H1 (cell line): ENCODE measurements around the gene TNFAIP2. TPM values are rescaled to one million over a fixed set of nuclear protein-coding genes. Genes with fewer than 3 reads are reported as not detected.

Source experiments
- CTCF ChIA-PET: fragments of 300-600 bp; sonication (Branson Sonifier 250); formaldehyde crosslinking; loops from one replicate; lab custom pipeline; 2021; ENCODE audit not compliant: partially characterized antibody; lab: Charles Lee
- POLR2A ChIA-PET: fragments of 300-600 bp; sonication (Branson Sonifier 250); formaldehyde crosslinking; loops from one replicate; lab custom pipeline; 2021; ENCODE audit warnings: inconsistent platforms; ENCODE audit not compliant: partially characterized antibody; lab: Charles Lee
- DNase-seq, 2 experiments: peaks; one replicate each; pipeline versions ENCODE4 v3.0.0 to v3.0.0-alpha.2; 2010 to 2022; ENCODE audit warnings: low spot score in 2 of 2, low read depth in 1 of 2, mixed read lengths in 1 of 2
- FAIRE-seq: peaks from 2 replicates; lab custom pipeline; 2011; peaks lifted over from hg19 to GRCh38; lab: Jason Lieb, UNC
- H2AFZ ChIP-seq: 2 replicates; pipeline ENCODE4 v1.8.1; 2012; ENCODE audit warnings: low read length, inconsistent platforms
- H2AK5ac ChIP-seq: 2 replicates; pipeline ENCODE4 v1.6.1; 2013; ENCODE audit warnings: low read depth, low read length
- H2BK120ac ChIP-seq: replicated peaks from 2 replicates; pipeline ENCODE3; 2013; ENCODE audit warnings: low read depth, low read length, inconsistent platforms
- H2BK12ac ChIP-seq: 2 replicates; pipeline ENCODE4 v1.6.1; 2013; ENCODE audit warnings: low read depth, low read length
- H2BK15ac ChIP-seq: 2 replicates; pipeline ENCODE4 v1.6.1; 2013; ENCODE audit warnings: low read length
- H2BK20ac ChIP-seq: 2 replicates; pipeline ENCODE4 v1.6.1; 2013; ENCODE audit warnings: low read length
- H2BK5ac ChIP-seq: 2 replicates; pipeline ENCODE4 v1.6.1; 2013; ENCODE audit warnings: low read depth, low read length
- H3K14ac ChIP-seq: 2 replicates; pipeline ENCODE4 v1.6.1; 2013; ENCODE audit warnings: inconsistent platforms; ENCODE audit not compliant: insufficient read length
- H3K18ac ChIP-seq: 2 replicates; pipeline ENCODE4 v1.6.1; 2013; ENCODE audit warnings: low read length; ENCODE audit errors: extremely low read depth
- H3K23ac ChIP-seq: 2 replicates; pipeline ENCODE4 v1.6.1; 2013; ENCODE audit warnings: inconsistent platforms; ENCODE audit not compliant: insufficient read length
- H3K23me2 ChIP-seq: 2 replicates; pipeline ENCODE4 v1.6.1; 2013; ENCODE audit warnings: low read depth, low read length
- H3K27ac ChIP-seq: 2 replicates; pipeline ENCODE4 v1.6.1; 2011; ENCODE audit warnings: low read depth, low read length, inconsistent platforms
- H3K27me3 ChIP-seq, 4 experiments: replicated peaks in 1 of 4; 1 replicate in 1 of 4; 2 replicates in 3 of 4; pipeline versions ENCODE4 v1.6.1 to v1.8.1; 2011 to 2013; ENCODE audit warnings: low read length in 3 of 4, mild to moderate bottlenecking in 3 of 4, inconsistent platforms in 2 of 4, mixed read lengths in 2 of 4, moderate library complexity in 1 of 4; ENCODE audit not compliant: control insufficient read depth in 3 of 4, insufficient read depth in 3 of 4; ENCODE audit errors: extremely low read depth in 1 of 4
- H3K36me3 ChIP-seq, 4 experiments: 2 replicates each; pipeline versions ENCODE4 v1.6.1 to v1.8.1; 2011 to 2013; ENCODE audit warnings: mild to moderate bottlenecking in 4 of 4, low read length in 3 of 4, moderate library complexity in 2 of 4, control low read depth in 1 of 4, inconsistent platforms in 1 of 4; ENCODE audit not compliant: insufficient read depth in 4 of 4, control insufficient read depth in 2 of 4
- H3K4ac ChIP-seq: replicated peaks from 2 replicates; pipeline ENCODE3; 2013; ENCODE audit warnings: low read length, low read depth, mixed read lengths, inconsistent platforms; ENCODE audit not compliant: insufficient read length
- H3K4me1 ChIP-seq, 4 experiments: replicated peaks in 1 of 4; 1 replicate in 1 of 4; 2 replicates in 3 of 4; pipeline versions ENCODE4 v1.6.1 to v1.8.1; 2011 to 2013; ENCODE audit warnings: low read length in 3 of 4, inconsistent platforms in 2 of 4, mixed read lengths in 1 of 4; ENCODE audit not compliant: insufficient read depth in 4 of 4, control insufficient read depth in 3 of 4
- H3K4me2 ChIP-seq, 2 experiments: 2 replicates each; pipeline versions ENCODE4 v1.6.1 to v1.8.1; 2011 to 2013; ENCODE audit warnings: low read depth in 2 of 2, low read length in 2 of 2, control low read depth in 1 of 2, inconsistent platforms in 1 of 2, mild to moderate bottlenecking in 1 of 2; ENCODE audit not compliant: insufficient read depth in 1 of 2
- H3K4me3 ChIP-seq, 4 experiments: fragments of 200-600, 300-600 bp in 1 of 4; sonication (generic), shearing (Covaris generic), sonication (Bioruptor Twin) in 1 of 4; 2 replicates each; pipeline versions ENCODE4 v1.5.1 to v1.8.1; 2011 to 2016; ENCODE audit warnings: low read length in 4 of 4, low read depth in 3 of 4, control low read depth in 2 of 4, inconsistent platforms in 2 of 4, mild to moderate bottlenecking in 2 of 4, mixed read lengths in 1 of 4, moderate library complexity in 1 of 4; ENCODE audit not compliant: insufficient read depth in 2 of 4; ENCODE audit errors: extremely low read depth in 1 of 4
- H3K56ac ChIP-seq: replicated peaks from 2 replicates; pipeline ENCODE3; 2013; ENCODE audit warnings: low read depth, mild to moderate bottlenecking, mixed read lengths, low read length, inconsistent platforms; ENCODE audit not compliant: insufficient read length
- H3K79me1 ChIP-seq: 2 replicates; pipeline ENCODE4 v1.6.1; 2013; ENCODE audit warnings: low read depth, low read length, control low read depth
- H3K79me2 ChIP-seq, 2 experiments: 2 replicates each; pipeline versions ENCODE4 v1.6.1 to v1.8.1; 2012 to 2013; ENCODE audit warnings: low read length in 2 of 2, mild to moderate bottlenecking in 2 of 2, inconsistent platforms in 1 of 2; ENCODE audit not compliant: insufficient read depth in 2 of 2, control insufficient read depth in 1 of 2
- H3K9ac ChIP-seq, 4 experiments: replicated peaks in 1 of 4; 1 replicate in 1 of 4; 2 replicates in 3 of 4; pipeline versions ENCODE4 v1.6.1 to v1.8.1; 2011 to 2013; ENCODE audit warnings: low read depth in 3 of 4, low read length in 3 of 4, control low read depth in 2 of 4, mild to moderate bottlenecking in 2 of 4, moderate library complexity in 2 of 4, inconsistent platforms in 1 of 4; ENCODE audit errors: extremely low read depth in 1 of 4
- H3K9me3 ChIP-seq, 2 experiments: 2 replicates each; pipeline versions ENCODE4 v1.6.1 to v1.8.1; 2012 to 2013; ENCODE audit warnings: mild to moderate bottlenecking in 2 of 2, moderate library complexity in 2 of 2, control low read depth in 1 of 2, inconsistent platforms in 1 of 2, low read depth in 1 of 2, low read length in 1 of 2, mixed read lengths in 1 of 2; ENCODE audit not compliant: insufficient read depth in 2 of 2
- H4K20me1 ChIP-seq, 2 experiments: replicated peaks in 1 of 2; 2 replicates each; pipeline versions ENCODE3 to v1.8.1; 2011 to 2013; ENCODE audit warnings: inconsistent platforms in 2 of 2, low read length in 2 of 2, mild to moderate bottlenecking in 1 of 2; ENCODE audit not compliant: insufficient read depth in 2 of 2, control insufficient read depth in 1 of 2
- H4K5ac ChIP-seq: 2 replicates; pipeline ENCODE4 v1.6.1; 2013; ENCODE audit warnings: low read length, low read depth, mixed read lengths, inconsistent platforms; ENCODE audit not compliant: insufficient read length
- H4K8ac ChIP-seq: 2 replicates; pipeline ENCODE4 v1.8.0; 2013; ENCODE audit warnings: mild to moderate bottlenecking, moderate library complexity, low read length, inconsistent platforms; ENCODE audit not compliant: insufficient read depth; ENCODE audit errors: extremely low read depth
- H4K91ac ChIP-seq: replicated peaks from 2 replicates; pipeline ENCODE3; 2013; ENCODE audit warnings: low read length, mixed read lengths, inconsistent platforms; ENCODE audit not compliant: insufficient read length
- BACH1 ChIP-seq: IDR thresholded peaks from 2 replicates; pipeline ENCODE4 v1.6.1; 2012; ENCODE audit warnings: low read length, improper control_type of control experiment
- BCL11A ChIP-seq, 2 experiments: IDR thresholded peaks; one replicate each; pipeline ENCODE4 v1.6.1; 2011; ENCODE audit warnings: low read depth in 2 of 2, low read length in 2 of 2, mild to moderate bottlenecking in 2 of 2
- CEBPB ChIP-seq: IDR thresholded peaks from 2 replicates; pipeline ENCODE4 v1.6.1; 2012; ENCODE audit warnings: low read depth, low read length
- CHD1 ChIP-seq: IDR thresholded peaks from 2 replicates; pipeline ENCODE4 v1.6.1; 2012; ENCODE audit warnings: low read depth, low read length, improper control_type of control experiment
- CTBP2 ChIP-seq: IDR thresholded peaks from 2 replicates; pipeline ENCODE4 v1.7.0; 2011; ENCODE audit warnings: borderline replicate concordance, mild to moderate bottlenecking, moderate library complexity, mixed read lengths, low read length; ENCODE audit not compliant: insufficient read depth, insufficient read length
- EGR1 ChIP-seq: IDR thresholded peaks from 2 replicates; pipeline ENCODE4 v1.6.1; 2011; ENCODE audit warnings: low read depth, low read length, borderline replicate concordance
- EP300 ChIP-seq, 2 experiments: IDR thresholded peaks; 1 replicate in 1 of 2; 2 replicates in 1 of 2; pipeline ENCODE4 v1.6.1; 2011 to 2012; ENCODE audit warnings: low read depth in 2 of 2, low read length in 2 of 2, mild to moderate bottlenecking in 2 of 2, borderline replicate concordance in 1 of 2, inconsistent platforms in 1 of 2, moderate library complexity in 1 of 2
- MAFK ChIP-seq: IDR thresholded peaks from 2 replicates; pipeline ENCODE4 v1.6.1; 2012; ENCODE audit warnings: low read depth, mild to moderate bottlenecking, improper control_type of control experiment, low read length
- POU5F1 ChIP-seq: IDR thresholded peaks from 2 replicates; pipeline ENCODE4 v1.6.1; 2011; ENCODE audit warnings: low read depth, mild to moderate bottlenecking, low read length, moderate library complexity
- RBBP5 ChIP-seq: IDR thresholded peaks from 2 replicates; pipeline ENCODE4 v1.7.1; 2012; ENCODE audit warnings: low read depth, mild to moderate bottlenecking, inconsistent platforms, low read length, moderate library complexity, borderline replicate concordance
- RNF2 ChIP-seq: fragments of 200-900, 300-1000 bp; sonication (generic); IDR thresholded peaks from 2 replicates; pipeline ENCODE4 v1.7.1; 2016; ENCODE audit warnings: borderline replicate concordance, low read depth, mild to moderate bottlenecking, antibody characterized with exemption, low read length; ENCODE audit not compliant: poor library complexity, severe bottlenecking; ENCODE audit errors: missing control alignments
- RXRA ChIP-seq: IDR thresholded peaks from 2 replicates; pipeline ENCODE4 v1.6.1; 2011; ENCODE audit warnings: low read depth, mild to moderate bottlenecking, low read length, moderate library complexity; ENCODE audit not compliant: insufficient read depth
- SUZ12 ChIP-seq: fragments of 200-600 bp; sonication (generic); IDR thresholded peaks from 2 replicates; pipeline ENCODE4 v1.6.1; 2012; ENCODE audit warnings: mild to moderate bottlenecking, inconsistent platforms, low read length, moderate library complexity, mixed read lengths
- YY1 ChIP-seq: IDR thresholded peaks from 2 replicates; pipeline ENCODE4 v1.6.1; 2011; ENCODE audit warnings: low read depth, mild to moderate bottlenecking, low read length
- WGBS, 2 experiments: shearing (Covaris generic) in 1 of 2; methylation state at CpG; one replicate each; pipeline versions ENCODE4 v1.1.6 to v1.1.7; 2013 to 2015; ENCODE audit warnings: low lambda C conversion rate in 2 of 2, mixed read lengths in 2 of 2, inconsistent platforms in 1 of 2, low coverage in 1 of 2, missing lambda C conversion rate in 1 of 2; ENCODE audit not compliant: insufficient replicate concordance in 2 of 2, insufficient coverage in 1 of 2, insufficient read length in 1 of 2; ENCODE audit errors: extremely low coverage in 1 of 2, missing lambda C conversion rate in 1 of 2; 5-methylcytosine and 5-hydroxymethylcytosine counted together
- polyA plus RNA-seq, 7 experiments: library from polyadenylated mRNA; depleted of rRNA in 3 of 7; stranded (reverse) in 5 of 7; unstranded in 2 of 7; fragments of >200 nt in 5 of 7; fragments of 200-250 nt in 2 of 7; gene quantifications; 1 replicate in 5 of 7; 2 replicates in 1 of 7; 4 replicates in 1 of 7; pipeline versions ENCODE4 v1.2.1 to v1.2.3, GENCODE V29; 2011 to 2013; ENCODE audit warnings: missing spikeins in 2 of 7, mixed read lengths in 2 of 7
- total RNA-seq: library from RNA; stranded (reverse); fragmentation: NEBNext Ultra II Directional; extraction: Animal tissue kit (Norgen Biotek cat#: 25700); gene quantifications from 2 replicates; pipeline ENCODE4 v1.2.1, GENCODE V29; 2021

The TNFAIP2 gene
- total and polyA plus RNA-seq, 2 of the 8 experiments (the other 6 are each of a cell fraction or from before 2014, with no cell fraction given), result 28.3 to 34.5 TPM

GRCh38 chr14:103131580-103131979, 8.3 kb downstream of the TNFAIP2 start:
- Histone ChIP-seq H3K79me1 (no peaks in the 10 kb centered on the region), H3K23ac (no peak overlapping the region), H3K23me2 (peaks cover 6% of the 10 kb centered on the region; the same call in 1 of the 2 replicates), H2BK20ac (no peak overlapping the region), H3K4me2 (no peak overlapping the region), H2BK120ac (no peak overlapping the region), H2BK5ac (no peak overlapping the region), H3K36me3 (peaks cover 3 to 14% (median 7%) of the 10 kb centered on the region in 4 experiments; a peak in 6 of 8 replicates), H3K79me2 (no peaks in the 10 kb centered on the region), H4K91ac (no peak overlapping the region), H2BK12ac (no peak overlapping the region), H3K18ac (no peak overlapping the region), H3K9me3 (no peaks in the 10 kb centered on the region), H3K27me3 (peaks cover 0 to 12% (median 11%) of the 10 kb centered on the region in 4 experiments; a peak in 6 of 7 replicates), H3K14ac (no peak overlapping the region), H4K20me1 (peaks cover 0 to 11% of the 10 kb centered on the region in 2 experiments), H3K56ac (no peak overlapping the region), H3K4me1 (peaks cover 0 to 6% (median 3%) of the 10 kb centered on the region in 4 experiments; a peak in 4 of 7 replicates), H3K4me3 (no peak overlapping the region), H2BK15ac (no peak overlapping the region), H4K8ac (no peak overlapping the region), H2AK5ac (no peak overlapping the region), H4K5ac (no peak overlapping the region), H2AFZ (no peak overlapping the region), H3K9ac (no peak overlapping the region), H3K4ac (no peak overlapping the region), H3K27ac (no peak overlapping the region)
- 91% methylated on average over 9 of the region's 9 CpGs; no CpG with 5 or more reads in 1 of the 2 experiments for WGBS, 2 experiments
- ChIA-PET POLR2A (interaction anchor here (1.6 kb wide), 1 partner anchor 26 kb away, joined by 3 read pairs; no protein-coding TSS in a partner anchor), CTCF (interaction anchor here (1.8 to 18.4 kb wide), 5 partner anchors 11 to 161 kb away, joined by 4 to 276 read pairs (median 16); no protein-coding TSS in a partner anchor)
- FAIRE-seq (no peak), DNase-seq (no peak)
- TF ChIP-seq POU5F1 (no peak), CEBPB (no peak), YY1 (no peak), CHD1 (no peak), RNF2 (no peak), RXRA (no peak), BACH1 (no peak), CTBP2 (no peak), BCL11A (IDR thresholded peaks at IDR 0.05; ENCODE audit: low read depth in 2 of 2, low read length in 2 of 2) (no peak), EP300 (IDR thresholded peaks at IDR 0.05; ENCODE audit: borderline replicate concordance in 1 of 2, low read depth in 2 of 2, low read length in 2 of 2) (no peak), SUZ12 (no peak), MAFK (no peak), EGR1 (no peak), RBBP5 (no peak)
